Suprapubic skin (tissue), 4 donors: ENCODE data around the gene CCNL2. TPM values are rescaled to one million over a fixed set of nuclear protein-coding genes. Genes with fewer than 3 reads are reported as not detected.
"Not testable (repeated sequence)": the region's sequence is repeated elsewhere in the genome, so short reads cannot be mapped to it uniquely, and the experiment has no call there.

ENCODE experiments used
- DNase-seq, 2 donors: peaks; one replicate each; pipeline ENCODE4 v3.0.0-alpha.2; 2019; ENCODE audit warnings: low spot score in 2 of 2
- H3K27ac ChIP-seq: fragments of 200-600 bp; sonication (generic); one replicate; pipeline ENCODE4 v1.5.1; 2019
- H3K27me3 ChIP-seq: fragments of 200-600 bp; sonication (generic); one replicate; pipeline ENCODE4 v1.5.1; 2019
- H3K36me3 ChIP-seq: fragments of 200-600 bp; sonication (generic); one replicate; pipeline ENCODE4 v1.5.1; 2019
- H3K4me1 ChIP-seq: fragments of 200-600 bp; sonication (generic); one replicate; pipeline ENCODE4 v1.5.1; 2019
- H3K4me3 ChIP-seq: fragments of 200-600 bp; sonication (generic); one replicate; pipeline ENCODE4 v1.5.1; 2019; ENCODE audit warnings: mild to moderate bottlenecking
- H3K9me3 ChIP-seq: fragments of 200-600 bp; sonication (generic); one replicate; pipeline ENCODE4 v1.5.1; 2019
- CTCF ChIP-seq, 2 donors: fragments of 200-600 bp in 1 of 2; fragments of 450-650 bp in 1 of 2; sonication (generic) in 1 of 2; IDR thresholded peaks; one replicate each; pipeline ENCODE4 v1.5.1; 2016 to 2019; ENCODE audit warnings: antibody characterized with exemption in 2 of 2, mild to moderate bottlenecking in 1 of 2, moderate library complexity in 1 of 2
- EP300 ChIP-seq: sonication (generic); formaldehyde crosslinking; IDR thresholded peaks from one replicate; pipeline ENCODE4 v1.6.1; 2017; ENCODE audit warnings: antibody characterized with exemption
- POLR2A ChIP-seq, 2 donors: fragments of 450-650 bp; IDR thresholded peaks; one replicate each; pipeline ENCODE4 v1.6.1; 2017; ENCODE audit warnings: antibody characterized with exemption in 2 of 2, mild to moderate bottlenecking in 2 of 2, moderate library complexity in 2 of 2
- POLR2AphosphoS5 ChIP-seq, 3 donors: sonication (generic); formaldehyde crosslinking; IDR thresholded peaks; one replicate each; pipeline ENCODE4 v1.6.1; 2017; ENCODE audit warnings: antibody characterized with exemption in 3 of 3
- WGBS: methylation state at CpG from one replicate; pipeline ENCODE4 v1.1.5; 2018; 5-methylcytosine and 5-hydroxymethylcytosine counted together
- total RNA-seq, 4 donors: library from RNA; depleted of rRNA; stranded (reverse); fragments of >200 nt; gene quantifications; one replicate each; pipeline ENCODE4 v1.1.0, GENCODE V29; 2016

The CCNL2 gene
- total RNA-seq, 4 donors from 2014 or later = 136 to 599 (median 160) TPM

GRCh38 chr1:1419363-1419812 lies 20.3 kb upstream of the CCNL2 start:
- peaks cover 46% of the 10 kb centered on the region for H3K4me1 ChIP-seq
- no peak for TF ChIP-seq CTCF (IDR thresholded peaks at IDR 0.05)
- TF ChIP-seq EP300 = no peak
- TF ChIP-seq POLR2A (IDR thresholded peaks at IDR 0.05) = no peak
- TF ChIP-seq POLR2AphosphoS5 (IDR thresholded peaks at IDR 0.05) = no peak
- WGBS = no CpG with 5 or more reads among the region's 21 CpGs
- peak overlapping the region; percentile 54 for H3K4me3 ChIP-seq
- H3K27ac ChIP-seq = peak overlapping the region; percentile 35
- no peaks in the 10 kb centered on the region for H3K36me3 ChIP-seq
- no peak for DNase-seq
- H3K9me3 ChIP-seq = no peaks in the 10 kb centered on the region
- no peaks in the 10 kb centered on the region for H3K27me3 ChIP-seq

GRCh38 chr1:1418464-1419362 lies 19.6 kb upstream of the CCNL2 start:
- H3K27ac ChIP-seq = peak overlapping the region; percentile 55
- DNase-seq = no peak
- TF ChIP-seq POLR2AphosphoS5 (IDR thresholded peaks at IDR 0.05) (no peak), CTCF (IDR thresholded peaks at IDR 0.05) (no peak), EP300 (no peak), POLR2A (IDR thresholded peaks at IDR 0.05) (no peak)
- 67% methylated on average over 12 of the region's 26 CpGs for whole genome bisulfite sequencing
- H3K9me3 ChIP-seq = no peaks in the 10 kb centered on the region
- H3K4me1 ChIP-seq = peaks cover 46% of the 10 kb centered on the region
- H3K27me3 ChIP-seq = no peaks in the 10 kb centered on the region
- H3K36me3 ChIP-seq = no peaks in the 10 kb centered on the region
- no peak overlapping the region for H3K4me3 ChIP-seq

GRCh38 chr1:1417825-1418463 lies 18.8 kb upstream of the CCNL2 start:
- H3K36me3 ChIP-seq, DNase-seq, H3K9me3 ChIP-seq, H3K27me3 ChIP-seq, H3K4me3 ChIP-seq: not testable (repeated sequence)
- WGBS = 72% methylated on average over 19 of the region's 25 CpGs
- peak overlapping the region; percentile 55 for H3K27ac ChIP-seq
- H3K4me1 ChIP-seq = peaks cover 46% of the 10 kb centered on the region

GRCh38 chr1:1417396-1417795 lies 18.3 kb upstream of the CCNL2 start:
- 73% methylated on average over 5 of the region's 5 CpGs for WGBS
- DNase-seq, H3K36me3 ChIP-seq, H3K9me3 ChIP-seq, H3K27me3 ChIP-seq, H3K4me3 ChIP-seq: not testable (repeated sequence)
- Histone ChIP-seq H3K27ac (peak overlapping the region; percentile 55), H3K4me1 (peaks cover 42% of the 10 kb centered on the region)

- Histone ChIP-seq H3K36me3 (no peaks in the 10 kb centered on the region), H3K4me3 (no peak overlapping the region), H3K27me3 (no peaks in the 10 kb centered on the region), H3K4me1 (peaks cover 26% of the 10 kb centered on the region), H3K9me3 (no peaks in the 10 kb centered on the region), H3K27ac (no peak overlapping the region)
- 80% methylated on average over 13 of the region's 13 CpGs for WGBS
- TF ChIP-seq EP300 (no peak), POLR2A (IDR thresholded peaks at IDR 0.05) (no peak), POLR2AphosphoS5 (IDR thresholded peaks at IDR 0.05) (no peak), CTCF (IDR thresholded peaks at IDR 0.05) (no peak)
- no peak for DNase-seq
Observed at GRCh38 chr1:1415751-1416150, 16.6 kb upstream of the CCNL2 start.

GRCh38 chr1:1412311-1412902 lies 13.3 kb upstream of the CCNL2 start:
- not testable (repeated sequence) for DNase-seq, H3K36me3 ChIP-seq, H3K27me3 ChIP-seq, H3K4me3 ChIP-seq, H3K9me3 ChIP-seq, H3K27ac ChIP-seq
- H3K4me1 ChIP-seq = peaks cover 18% of the 10 kb centered on the region
- WGBS = 78% methylated on average over 11 of the region's 11 CpGs
